Measurements from ENCODE around the gene PRSS48.
A peak's percentile ranks its signal among the peaks of the same experiment; 100 is the strongest.

Gene PRSS48

DNA sequence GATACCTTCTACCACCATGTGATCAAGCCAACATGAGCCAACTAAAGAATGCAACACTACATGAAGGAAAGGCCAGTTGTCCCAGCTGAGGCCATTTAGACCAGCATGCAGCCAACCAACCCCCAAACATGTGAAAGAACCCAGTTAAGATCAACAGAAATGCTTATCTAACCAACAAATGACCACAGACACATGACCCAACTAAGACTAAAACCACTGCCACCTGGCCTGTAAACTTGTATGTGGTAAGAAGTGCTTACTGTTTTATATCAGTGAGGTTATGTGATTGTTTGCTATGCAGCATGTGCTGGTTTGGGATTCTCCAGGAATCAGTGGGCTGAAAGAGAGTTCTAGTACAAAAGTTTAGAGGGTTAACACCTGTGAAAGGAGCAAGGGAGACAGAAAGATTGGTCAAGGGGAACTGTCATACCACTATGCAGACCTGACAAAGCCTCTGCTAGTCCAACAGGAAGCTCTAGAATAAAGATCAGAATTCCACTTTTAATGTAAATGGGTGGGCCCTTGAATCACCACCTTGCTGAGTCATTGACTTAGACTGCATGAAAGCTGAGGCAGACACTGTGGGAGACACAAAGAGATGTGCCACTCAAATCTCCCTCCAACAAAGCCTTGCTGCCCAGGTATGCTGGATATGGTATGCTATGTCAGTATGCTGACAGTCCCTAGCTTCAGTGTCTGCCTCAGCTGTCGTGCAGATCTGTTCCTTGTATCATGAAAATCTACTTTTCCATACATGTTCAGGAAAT, 54.5 kb downstream of the PRSS48 start:
- peak; percentile 11 for DNase-seq
- in situ Hi-C loops (cut with HindIII; ENCODE audit: low pct_ligation_motif_present, low pct_unique_long_range_greater_than_20kb, low sequenced_read_pairs), result no loop called here

DNA sequence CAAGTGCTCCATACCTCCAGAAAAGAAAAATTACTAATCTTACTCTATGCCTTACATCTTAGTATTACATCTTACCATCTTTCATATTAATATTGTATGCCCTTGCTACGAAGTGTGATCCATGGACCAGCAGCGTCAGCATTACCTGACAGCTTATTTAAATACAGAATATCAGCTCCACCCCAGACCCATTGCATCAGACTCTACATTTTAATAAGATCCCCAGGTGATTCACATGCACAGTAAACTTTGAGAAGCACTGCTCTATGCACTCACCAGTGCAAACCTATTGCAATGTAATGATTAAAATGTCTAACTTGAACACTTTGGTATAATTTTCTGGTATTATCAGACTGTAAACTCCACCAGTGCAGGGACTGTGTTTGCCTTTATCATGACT, 62.5 kb downstream of the PRSS48 start:
- DNase-seq, result no peak
- in situ Hi-C loops (cut with HindIII; ENCODE audit: low pct_ligation_motif_present, low pct_unique_long_range_greater_than_20kb, low sequenced_read_pairs), result no loop called here

DNA sequence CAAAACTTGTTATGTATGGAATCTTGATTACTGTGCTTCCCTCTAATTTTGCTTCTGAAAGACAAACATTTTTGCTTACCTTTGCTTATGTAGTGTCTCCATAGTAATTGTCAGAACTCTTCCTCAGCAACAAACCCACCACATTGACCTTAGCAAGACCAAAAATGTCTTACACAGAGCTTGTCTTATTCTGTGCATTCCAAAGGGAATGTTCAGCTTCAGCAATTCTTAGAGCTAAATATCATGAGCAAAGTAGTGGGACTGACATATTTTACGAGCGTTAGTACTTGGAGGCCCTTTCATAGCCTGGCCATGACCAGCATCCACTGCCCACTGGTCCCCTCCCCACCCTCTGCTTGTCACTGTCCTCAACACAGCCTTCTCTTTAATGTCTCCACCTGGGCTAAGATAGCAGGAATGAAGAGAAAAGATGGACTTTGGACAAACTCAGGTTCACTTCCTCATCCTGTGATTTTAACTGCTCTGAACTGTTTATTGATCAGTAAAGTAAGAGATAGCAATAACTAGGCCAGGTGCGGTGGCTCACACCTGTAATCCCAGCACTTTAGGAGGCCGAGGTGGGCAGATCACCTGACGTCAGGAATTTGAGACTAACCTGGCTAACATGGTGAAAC, 63.9 kb downstream of the PRSS48 start:
- no peak for DNase-seq
- in situ Hi-C loops (cut with HindIII; ENCODE audit: low pct_ligation_motif_present, low pct_unique_long_range_greater_than_20kb, low sequenced_read_pairs), result no loop called here

Data from ACHN (cell line).